Breast epithelium (tissue), 3 donors: Measurements from ENCODE around the gene CASP8AP2.
"Not testable (repeated sequence)": the region's sequence is repeated elsewhere in the genome, so short reads cannot be mapped to it uniquely, and the experiment has no call there.

Source experiments
- CTCF ChIP-seq, 3 donors: fragments of 450-650 bp; IDR thresholded peaks; one replicate each; pipeline ENCODE4 v1.5.1; 2016 to 2017; ENCODE audit warnings: antibody characterized with exemption in 3 of 3, mild to moderate bottlenecking in 3 of 3, moderate library complexity in 3 of 3
- POLR2A ChIP-seq: fragments of 450-650 bp; IDR thresholded peaks from one replicate; pipeline ENCODE4 v1.6.1; 2016; ENCODE audit warnings: antibody characterized with exemption, mild to moderate bottlenecking, moderate library complexity
- POLR2AphosphoS5 ChIP-seq, 3 donors: sonication (generic); formaldehyde crosslinking; IDR thresholded peaks; one replicate each; pipeline ENCODE4 v1.6.1; 2017; ENCODE audit warnings: antibody characterized with exemption in 3 of 3

- TF ChIP-seq CTCF (IDR thresholded peaks at IDR 0.05); POLR2AphosphoS5 (IDR thresholded peaks at IDR 0.05); POLR2A: not testable (repeated sequence)
These were observed 1.1 kb upstream of the CASP8AP2 start for GRCh38 chr6:89828475-89828987.
